ENCODE measurements around the gene MACROD2. TPM values are rescaled to one million over a fixed set of nuclear protein-coding genes. Genes with fewer than 3 reads are reported as not detected.
"Not testable (repeated sequence)": the region's sequence is repeated elsewhere in the genome, so short reads cannot be mapped to it uniquely, and the experiment has no call there.

Gene MACROD2
- total RNA-seq, 3 donors from 2014 or later = 3.2 to 7.6 (median 6.4) TPM

- intact Hi-C loops (cut with DNase I, micrococcal nuclease) = no loop called here
Measured at GRCh38 chr20:15191082-15191723, 1195.9 kb downstream of the MACROD2 start.

GRCh38 chr20:15195378-15195777 is 1200.1 kb downstream of the MACROD2 start:
- DNase-seq (no peak), ATAC-seq (no peak)
- H3K4me3 ChIP-seq = no peak overlapping the region
- intact Hi-C loops (cut with DNase I, micrococcal nuclease) = no loop called here
- no peaks in the 10 kb centered on the region for H3K9me3 ChIP-seq
- no peak for TF ChIP-seq CTCF (IDR thresholded peaks at IDR 0.05)
- no peaks in the 10 kb centered on the region for H3K36me3 ChIP-seq (ENCODE audit: low read depth)
- no peaks in the 10 kb centered on the region for H3K4me1 ChIP-seq (ENCODE audit: low read depth)

More at GRCh38 chr20:15191082-15191723, 1195.9 kb downstream of the MACROD2 start:
- TF ChIP-seq CTCF (IDR thresholded peaks at IDR 0.05) = no peak
- no peak for DNase-seq
- H3K4me1 ChIP-seq (ENCODE audit: low read depth) = no peaks in the 10 kb centered on the region
- ATAC-seq = no peak
- no peaks in the 10 kb centered on the region for H3K9me3 ChIP-seq
- no peaks in the 10 kb centered on the region for H3K36me3 ChIP-seq (ENCODE audit: low read depth)
- H3K4me3 ChIP-seq = no peak overlapping the region

DNA sequence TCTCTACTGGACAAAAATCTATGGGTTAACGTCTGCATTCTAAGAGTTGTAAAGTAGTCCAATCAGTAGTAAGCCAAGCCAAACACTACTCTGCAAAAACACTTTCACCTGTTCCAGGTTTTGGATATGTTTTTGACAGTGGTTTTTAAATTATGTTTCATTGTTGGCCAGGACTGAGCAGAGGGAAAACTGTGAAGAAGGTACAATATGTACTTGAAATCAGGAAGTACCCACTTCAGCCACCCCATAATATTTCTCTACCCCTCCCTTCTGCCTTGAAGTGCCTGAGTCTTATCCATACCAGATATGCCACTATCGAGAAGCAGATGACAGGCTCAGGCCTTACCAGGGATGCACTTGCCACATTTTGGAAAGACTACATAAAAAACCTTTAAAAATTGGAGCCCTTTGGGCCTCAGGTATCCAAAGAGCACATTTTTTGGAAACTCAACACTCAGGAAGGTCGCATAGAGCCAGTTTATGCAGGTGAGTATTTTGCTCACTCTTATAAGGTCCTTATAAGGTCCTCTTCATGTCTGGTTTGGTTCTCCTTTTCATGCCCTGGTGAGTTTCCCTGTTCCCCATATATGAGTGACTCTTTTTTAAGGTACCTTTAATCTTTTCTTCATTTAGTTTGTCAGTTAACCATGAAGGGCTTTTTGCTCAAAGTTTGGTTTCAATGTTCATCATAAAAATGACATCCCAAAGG is 1201.4 kb downstream of the MACROD2 start:
- ATAC-seq (no peak), DNase-seq (no peak)
- no peak for TF ChIP-seq CTCF (IDR thresholded peaks at IDR 0.05)
- Histone ChIP-seq H3K9me3 (no peaks in the 10 kb centered on the region), H3K36me3 (ENCODE audit: low read depth) (no peaks in the 10 kb centered on the region), H3K4me1 (ENCODE audit: low read depth) (no peaks in the 10 kb centered on the region), H3K4me3 (no peak overlapping the region)
- intact Hi-C loops (cut with DNase I, micrococcal nuclease) = no loop called here

GRCh38 chr20:15198017-15198416 is 1202.7 kb downstream of the MACROD2 start:
- H3K9me3 ChIP-seq; H3K4me3 ChIP-seq; intact Hi-C loops (cut with DNase I, micrococcal nuclease); ATAC-seq; H3K36me3 ChIP-seq (ENCODE audit: low read depth); H3K4me1 ChIP-seq (ENCODE audit: low read depth); DNase-seq: not testable (repeated sequence)

GRCh38 chr20:15199698-15200097 is 1204.4 kb downstream of the MACROD2 start:
- Histone ChIP-seq H3K36me3 (ENCODE audit: low read depth) (no peaks in the 10 kb centered on the region), H3K4me3 (no peak overlapping the region), H3K9me3 (no peaks in the 10 kb centered on the region), H3K4me1 (ENCODE audit: low read depth) (no peaks in the 10 kb centered on the region)
- no peak for TF ChIP-seq CTCF (IDR thresholded peaks at IDR 0.05)
- no peak for ATAC-seq
- no peak for DNase-seq
- intact Hi-C loops (cut with DNase I, micrococcal nuclease) = no loop called here

- intact Hi-C loops (cut with DNase I, micrococcal nuclease) = no loop called here
- TF ChIP-seq CTCF (IDR thresholded peaks at IDR 0.05) = no peak
- Histone ChIP-seq H3K4me3 (no peak overlapping the region), H3K36me3 (ENCODE audit: low read depth) (no peaks in the 10 kb centered on the region), H3K9me3 (no peaks in the 10 kb centered on the region), H3K4me1 (ENCODE audit: low read depth) (no peaks in the 10 kb centered on the region)
- DNase-seq (no peak), ATAC-seq (no peak)
Measured at GRCh38 chr20:15200147-15200565, 1204.8 kb downstream of the MACROD2 start.
